ENCODE results near the gene USP25.

DNA sequence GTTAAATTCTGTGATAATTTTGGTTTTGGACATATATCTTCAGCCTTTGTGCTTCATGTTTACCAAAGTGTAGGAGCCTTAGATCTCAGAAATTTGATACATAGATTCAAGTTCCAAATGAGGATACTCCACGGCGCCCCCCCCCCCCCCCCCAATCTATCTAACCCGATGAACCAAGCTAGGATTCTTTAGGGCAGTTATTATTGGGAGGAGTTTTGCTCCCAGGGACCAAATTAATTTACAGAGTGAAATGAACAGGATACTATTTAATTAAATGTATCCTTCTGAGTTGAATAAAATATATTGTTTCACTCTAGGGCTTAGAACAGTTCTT lies 3.2 kb downstream of the USP25 start:
- TF ChIP-seq EP300 (IDR thresholded peaks at IDR 0.05) = no peak
- TF ChIP-seq, protein P1, sequence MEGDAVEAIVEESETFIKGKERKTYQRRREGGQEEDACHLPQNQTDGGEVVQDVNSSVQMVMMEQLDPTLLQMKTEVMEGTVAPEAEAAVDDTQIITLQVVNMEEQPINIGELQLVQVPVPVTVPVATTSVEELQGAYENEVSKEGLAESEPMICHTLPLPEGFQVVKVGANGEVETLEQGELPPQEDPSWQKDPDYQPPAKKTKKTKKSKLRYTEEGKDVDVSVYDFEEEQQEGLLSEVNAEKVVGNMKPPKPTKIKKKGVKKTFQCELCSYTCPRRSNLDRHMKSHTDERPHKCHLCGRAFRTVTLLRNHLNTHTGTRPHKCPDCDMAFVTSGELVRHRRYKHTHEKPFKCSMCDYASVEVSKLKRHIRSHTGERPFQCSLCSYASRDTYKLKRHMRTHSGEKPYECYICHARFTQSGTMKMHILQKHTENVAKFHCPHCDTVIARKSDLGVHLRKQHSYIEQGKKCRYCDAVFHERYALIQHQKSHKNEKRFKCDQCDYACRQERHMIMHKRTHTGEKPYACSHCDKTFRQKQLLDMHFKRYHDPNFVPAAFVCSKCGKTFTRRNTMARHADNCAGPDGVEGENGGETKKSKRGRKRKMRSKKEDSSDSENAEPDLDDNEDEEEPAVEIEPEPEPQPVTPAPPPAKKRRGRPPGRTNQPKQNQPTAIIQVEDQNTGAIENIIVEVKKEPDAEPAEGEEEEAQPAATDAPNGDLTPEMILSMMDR (IDR thresholded peaks at IDR 0.05) = no peak
